ENCODE data around the gene COBLL1. TPM values are rescaled to one million over a fixed set of nuclear protein-coding genes. Genes with fewer than 3 reads are reported as not detected.
"Not testable (repeated sequence)": the region's sequence is repeated elsewhere in the genome, so short reads cannot be mapped to it uniquely, and the experiment has no call there.

Gene COBLL1
- total RNA-seq, 1 experiment from 2014 or later: 8.4 TPM

- no peaks in the 10 kb centered on the region for H3K9me3 ChIP-seq (replicated peaks)
- no peak overlapping the region for H3K27ac ChIP-seq
- H3K27me3 ChIP-seq (replicated peaks): no peaks in the 10 kb centered on the region
- DNase-seq (ENCODE audit: low read depth in 1 of 2, low spot score in 2 of 2): peak; percentile 55 to 61
- H3K4me3 ChIP-seq: no peak overlapping the region
- no peaks in the 10 kb centered on the region for H3K36me3 ChIP-seq
- H3K4me1 ChIP-seq (replicated peaks): peaks cover 19% of the 10 kb centered on the region
Observed at GRCh38 chr2:164737612-164738081, 104.0 kb downstream of the COBLL1 start.

- Histone ChIP-seq H3K4me1 (replicated peaks) (peaks cover 24% of the 10 kb centered on the region), H3K36me3 (no peaks in the 10 kb centered on the region), H3K27me3 (replicated peaks) (no peaks in the 10 kb centered on the region), H3K4me3 (no peak overlapping the region), H3K9me3 (replicated peaks) (no peaks in the 10 kb centered on the region), H3K27ac (no peak overlapping the region)
- DNase-seq (ENCODE audit: low read depth in 1 of 2, low spot score in 2 of 2): no peak
Observed at GRCh38 chr2:164735309-164735919, 106.2 kb downstream of the COBLL1 start.

- H3K4me1 ChIP-seq (replicated peaks): peaks cover 13% of the 10 kb centered on the region
- H3K4me3 ChIP-seq: no peak overlapping the region
- H3K27me3 ChIP-seq (replicated peaks): no peaks in the 10 kb centered on the region
- H3K9me3 ChIP-seq (replicated peaks): no peaks in the 10 kb centered on the region
- no peak for DNase-seq (ENCODE audit: low read depth in 1 of 2, low spot score in 2 of 2)
- H3K27ac ChIP-seq: no peak overlapping the region
- H3K36me3 ChIP-seq: no peaks in the 10 kb centered on the region
Observed at GRCh38 chr2:164734196-164734595, 107.4 kb downstream of the COBLL1 start.

DNA sequence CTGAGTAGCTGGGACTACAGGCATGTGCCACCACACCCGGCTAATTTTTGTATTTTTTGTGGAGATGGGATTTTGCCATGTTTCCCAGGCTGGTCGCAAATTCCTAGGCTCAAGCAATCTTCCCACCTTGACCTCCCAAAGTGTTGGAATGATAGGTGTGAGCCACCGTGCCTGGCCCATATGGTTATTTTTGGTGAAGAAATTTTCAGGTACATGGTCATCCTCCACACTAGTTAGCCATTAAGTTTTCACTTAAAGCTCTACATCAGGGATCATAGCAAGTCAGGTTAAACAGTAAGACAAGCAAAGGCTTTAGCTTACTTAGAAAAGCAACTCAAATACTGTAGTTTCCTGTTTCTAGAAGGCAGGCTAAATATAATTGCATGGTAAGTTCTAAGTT lies 116.1 kb downstream of the COBLL1 start:
- Histone ChIP-seq H3K27me3 (replicated peaks) (no peaks in the 10 kb centered on the region), H3K4me3 (no peak overlapping the region), H3K9me3 (replicated peaks) (no peaks in the 10 kb centered on the region), H3K27ac (no peak overlapping the region), H3K36me3 (no peaks in the 10 kb centered on the region), H3K4me1 (replicated peaks) (peaks cover under 1% of the 10 kb centered on the region)
- DNase-seq (ENCODE audit: low read depth in 1 of 2, low spot score in 2 of 2): no peak

DNA sequence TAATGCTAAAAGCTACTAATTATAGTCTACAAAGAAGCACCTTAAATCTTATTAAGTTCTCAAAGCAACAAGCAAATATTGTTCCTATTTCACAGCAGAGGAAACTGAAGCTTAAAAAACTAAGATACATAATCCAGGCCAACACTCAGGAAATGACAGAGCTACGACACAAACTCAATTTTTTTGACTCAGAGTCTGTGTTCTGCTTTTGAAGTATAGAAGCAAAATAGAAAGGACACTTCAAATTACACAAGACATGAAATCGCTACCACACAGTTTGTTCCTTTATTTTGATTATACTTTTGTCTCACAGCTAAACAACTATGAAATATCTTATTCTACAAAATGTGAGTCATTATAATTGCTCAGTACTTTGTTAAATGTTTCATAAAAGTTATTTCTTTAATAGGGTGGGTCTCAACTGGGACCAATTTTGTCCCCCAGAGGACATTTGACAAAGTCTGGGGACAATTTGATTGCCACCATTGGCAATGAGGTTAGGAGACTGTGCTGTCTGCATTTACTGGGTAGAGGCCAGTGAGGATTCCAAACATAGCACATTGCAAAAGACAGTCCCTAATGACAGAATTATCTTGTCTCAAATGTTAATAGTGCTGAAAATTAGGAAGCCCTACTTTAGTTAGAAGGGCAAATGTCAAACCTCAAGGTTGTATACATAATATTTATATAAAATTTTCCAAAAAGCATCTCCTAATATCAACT lies 118.8 kb downstream of the COBLL1 start:
- Histone ChIP-seq H3K4me3 (no peak overlapping the region), H3K27me3 (replicated peaks) (no peaks in the 10 kb centered on the region), H3K27ac (no peak overlapping the region), H3K9me3 (replicated peaks) (no peaks in the 10 kb centered on the region), H3K36me3 (no peaks in the 10 kb centered on the region), H3K4me1 (replicated peaks) (no peaks in the 10 kb centered on the region; the same call in 1 of the 2 replicates)
- no peak for DNase-seq (ENCODE audit: low read depth in 1 of 2, low spot score in 2 of 2)

DNA sequence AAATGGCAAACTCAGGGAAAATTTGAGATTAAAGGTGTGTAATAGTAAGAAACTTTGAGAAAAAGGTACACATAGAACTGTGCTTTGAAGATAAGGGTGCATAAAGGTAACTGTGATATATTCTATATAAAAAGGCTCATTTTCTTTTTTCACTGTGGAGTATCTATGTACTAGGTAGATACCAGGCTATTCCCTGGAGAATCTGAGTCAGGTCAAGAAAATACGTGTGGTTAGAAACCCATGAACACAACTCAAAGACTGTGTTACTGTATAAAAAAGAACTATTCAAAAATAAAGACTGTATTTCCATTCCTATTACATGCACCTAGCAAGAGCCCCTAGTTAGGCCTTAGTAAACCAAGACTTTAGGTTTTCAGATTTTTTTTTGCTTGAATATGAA lies 120.2 kb downstream of the COBLL1 start:
- H3K27me3 ChIP-seq (replicated peaks): no peaks in the 10 kb centered on the region
- H3K36me3 ChIP-seq: no peaks in the 10 kb centered on the region
- no peak overlapping the region for H3K4me3 ChIP-seq
- no peaks in the 10 kb centered on the region; the same call in 1 of the 2 replicates for H3K4me1 ChIP-seq (replicated peaks)
- H3K27ac ChIP-seq: no peak overlapping the region
- no peaks in the 10 kb centered on the region for H3K9me3 ChIP-seq (replicated peaks)
- no peak for DNase-seq (ENCODE audit: low read depth in 1 of 2, low spot score in 2 of 2)

DNA sequence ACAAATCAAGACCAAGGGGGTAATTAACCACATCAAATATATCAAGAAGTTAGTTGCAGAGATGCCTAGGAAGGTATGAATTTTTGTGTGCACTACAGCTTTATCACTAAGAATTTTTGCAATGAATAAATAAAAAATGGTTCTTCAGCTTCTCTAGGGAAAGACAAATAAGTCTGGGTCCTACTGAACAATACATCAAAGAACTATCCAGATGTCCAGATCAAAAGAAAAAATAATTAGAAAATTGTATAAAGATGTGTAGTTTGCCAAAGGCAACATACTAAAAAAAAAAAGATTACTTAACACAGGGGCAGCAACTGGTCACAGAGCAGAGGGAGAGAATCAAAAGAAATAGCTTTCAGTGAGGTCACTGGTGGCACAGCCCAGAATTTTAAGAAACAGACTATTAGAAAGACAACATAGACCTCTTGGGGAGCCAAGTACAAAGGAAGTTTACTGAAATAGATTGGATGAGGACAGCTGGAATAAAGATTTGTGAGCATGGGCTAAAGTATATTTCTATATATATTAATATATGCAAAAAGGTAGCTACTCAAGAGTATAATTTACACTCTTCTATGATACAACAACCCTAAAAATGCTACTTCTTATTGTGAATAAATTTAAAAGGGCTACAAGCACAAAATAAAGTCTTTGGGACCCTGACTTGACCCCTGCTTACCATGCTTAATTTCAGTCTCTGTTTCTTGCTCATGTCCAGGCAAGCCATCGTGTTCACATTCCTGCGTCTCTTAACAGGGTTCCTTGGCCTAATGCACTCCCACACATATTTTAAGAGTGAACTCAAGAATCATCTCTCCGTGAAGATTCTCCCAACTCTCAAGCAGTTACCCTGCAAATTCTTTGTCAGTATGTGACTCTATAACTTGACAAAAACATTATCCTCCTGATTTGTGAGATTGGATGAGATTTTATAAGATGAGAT lies 121.4 kb downstream of the COBLL1 start:
- no peak overlapping the region for H3K27ac ChIP-seq
- no peaks in the 10 kb centered on the region for H3K9me3 ChIP-seq (replicated peaks)
- no peaks in the 10 kb centered on the region for H3K27me3 ChIP-seq (replicated peaks)
- no peak overlapping the region for H3K4me3 ChIP-seq
- H3K36me3 ChIP-seq: no peaks in the 10 kb centered on the region
- DNase-seq (ENCODE audit: low read depth in 1 of 2, low spot score in 2 of 2): no peak
- H3K4me1 ChIP-seq (replicated peaks): no peaks in the 10 kb centered on the region; the same call in 1 of the 2 replicates

DNA sequence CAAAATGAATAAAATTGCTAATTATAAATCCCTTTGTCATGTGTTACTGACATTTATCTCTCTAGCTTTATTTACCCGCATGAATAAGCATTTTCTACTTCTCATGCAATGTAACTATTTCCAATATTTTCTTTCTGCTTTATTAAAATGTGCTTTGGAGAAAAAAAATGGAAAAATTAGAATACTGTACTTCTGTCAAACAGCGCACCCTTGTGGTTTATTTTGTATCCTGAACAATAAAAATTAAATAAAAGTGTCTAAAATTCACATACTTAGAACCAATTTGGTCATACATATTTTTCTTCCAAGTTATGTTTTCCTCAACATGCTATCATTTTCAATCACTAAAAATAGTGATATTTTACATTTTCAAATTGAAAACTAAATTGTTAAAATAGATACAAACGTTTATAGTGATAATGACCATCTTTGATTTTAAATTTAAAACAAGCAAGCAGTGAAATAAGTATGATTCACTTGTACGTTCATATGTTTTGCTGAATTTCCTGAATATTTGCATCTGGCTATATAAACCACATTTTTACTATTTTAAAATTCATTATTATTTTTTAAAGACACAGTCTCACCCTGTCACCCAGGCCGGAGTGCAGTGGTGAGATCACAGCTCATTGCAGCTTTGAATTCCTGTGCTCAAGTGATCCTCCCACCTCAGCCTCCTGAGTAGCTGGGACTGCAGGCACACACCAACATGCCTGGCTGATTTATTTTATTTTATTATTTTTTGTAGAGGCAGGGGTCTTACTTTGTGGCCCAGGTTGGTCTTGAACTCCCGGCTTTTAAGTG lies 124.4 kb downstream of the COBLL1 start:
- H3K4me3 ChIP-seq: no peak overlapping the region
- no peak overlapping the region for H3K27ac ChIP-seq
- DNase-seq (ENCODE audit: low read depth in 1 of 2, low spot score in 2 of 2): no peak
- no peaks in the 10 kb centered on the region for H3K4me1 ChIP-seq (replicated peaks)
- H3K27me3 ChIP-seq (replicated peaks): no peaks in the 10 kb centered on the region
- no peaks in the 10 kb centered on the region for H3K9me3 ChIP-seq (replicated peaks)
- no peaks in the 10 kb centered on the region for H3K36me3 ChIP-seq

- H3K36me3 ChIP-seq: no peaks in the 10 kb centered on the region
- H3K4me1 ChIP-seq (replicated peaks): no peaks in the 10 kb centered on the region
- no peaks in the 10 kb centered on the region for H3K27me3 ChIP-seq (replicated peaks)
- no peaks in the 10 kb centered on the region for H3K9me3 ChIP-seq (replicated peaks)
- no peak for DNase-seq (ENCODE audit: low read depth in 1 of 2, low spot score in 2 of 2)
- H3K27ac ChIP-seq: no peak overlapping the region
- no peak overlapping the region for H3K4me3 ChIP-seq
Observed at GRCh38 chr2:164714471-164714870, 127.2 kb downstream of the COBLL1 start.

DNA sequence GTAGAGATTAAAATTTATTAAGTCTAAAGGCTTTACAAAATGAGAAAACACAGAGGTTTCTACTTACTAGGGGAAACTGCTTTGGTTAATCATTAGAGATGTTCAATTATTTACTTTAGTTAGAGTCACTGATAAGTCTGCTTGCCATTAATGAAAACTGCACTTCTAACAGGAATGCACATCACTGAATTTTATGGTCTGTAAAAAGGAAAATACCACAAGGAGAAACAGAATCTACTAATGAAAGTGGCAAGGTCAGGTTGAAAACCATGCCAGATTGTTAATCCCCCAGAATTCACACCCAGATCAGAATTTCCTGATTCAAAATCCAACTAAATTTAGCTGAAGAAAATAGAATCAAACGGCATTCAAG lies 129.9 kb downstream of the COBLL1 start:
- Histone ChIP-seq H3K27ac (no peak overlapping the region), H3K4me3 (no peak overlapping the region), H3K27me3 (replicated peaks) (no peaks in the 10 kb centered on the region), H3K9me3 (replicated peaks) (no peaks in the 10 kb centered on the region), H3K36me3 (no peaks in the 10 kb centered on the region), H3K4me1 (replicated peaks) (peaks cover 2% of the 10 kb centered on the region)
- DNase-seq (ENCODE audit: low read depth in 1 of 2, low spot score in 2 of 2): no peak

- no peaks in the 10 kb centered on the region for H3K36me3 ChIP-seq
- no peak overlapping the region for H3K27ac ChIP-seq
- peaks cover 8% of the 10 kb centered on the region for H3K4me1 ChIP-seq (replicated peaks)
- no peaks in the 10 kb centered on the region for H3K9me3 ChIP-seq (replicated peaks)
- H3K4me3 ChIP-seq: no peak overlapping the region
- no peak for DNase-seq (ENCODE audit: low read depth in 1 of 2, low spot score in 2 of 2)
- no peaks in the 10 kb centered on the region for H3K27me3 ChIP-seq (replicated peaks)
Observed at GRCh38 chr2:164710837-164711765, 130.5 kb downstream of the COBLL1 start.

- not testable (repeated sequence) for H3K27ac ChIP-seq; H3K9me3 ChIP-seq (replicated peaks); DNase-seq (ENCODE audit: low read depth in 1 of 2, low spot score in 2 of 2); H3K36me3 ChIP-seq; H3K4me3 ChIP-seq; H3K27me3 ChIP-seq (replicated peaks)
- H3K4me1 ChIP-seq (replicated peaks): peaks cover 10% of the 10 kb centered on the region
Observed at GRCh38 chr2:164710252-164710836, 131.3 kb downstream of the COBLL1 start.

Data from SJSA1 (cell line).